Activated T-cell treated with anti-CD3 and anti-CD28 coated beads, Interleukin-2, amount 50 U/mL, for 48 hours (primary cell): Measurements from ENCODE around the gene HLCS.

Source experiments
- DNase-seq, 2 experiments: peaks; one replicate each; pipeline ENCODE4 v3.0.0-alpha.2; 2020

HLCS gene

GRCh38 chr21:36803816-36804439 lies 162.5 kb downstream of the HLCS start:
- DNase-seq, result no peak

- no peak for DNase-seq
These were observed 163.3 kb downstream of the HLCS start for GRCh38 chr21:36803051-36803645.

GRCh38 chr21:36800734-36801133 lies 165.7 kb downstream of the HLCS start:
- DNase-seq, result no peak

GRCh38 chr21:36799869-36800268 lies 166.6 kb downstream of the HLCS start:
- no peak for DNase-seq

GRCh38 chr21:36798491-36798890 lies 168.0 kb downstream of the HLCS start:
- no peak for DNase-seq

GRCh38 chr21:36796070-36796469 lies 170.4 kb downstream of the HLCS start:
- no peak for DNase-seq

DNA sequence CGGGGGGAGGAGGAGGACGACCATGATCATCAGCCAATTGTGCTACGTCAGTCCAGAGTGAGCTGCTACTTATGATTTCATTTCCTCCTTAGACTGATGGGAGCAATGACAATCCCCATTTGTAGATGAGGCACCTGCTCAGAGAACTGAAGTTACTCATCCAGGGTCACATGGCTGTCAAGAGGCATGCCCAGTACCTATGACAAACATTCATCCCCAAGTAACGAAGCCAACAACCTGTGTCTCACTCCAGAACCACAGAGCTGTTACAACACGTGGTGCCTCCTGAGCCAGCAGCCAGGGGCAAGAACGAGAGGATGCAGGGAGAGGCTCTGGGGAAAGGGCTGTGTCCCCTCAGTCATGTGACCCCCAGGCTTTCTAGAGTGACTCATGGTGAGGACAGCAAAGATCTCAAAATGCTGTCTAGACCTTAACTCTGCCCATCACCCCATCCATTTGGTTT lies 173.9 kb downstream of the HLCS start:
- DNase-seq, result peak in 1 of 2 experiments; percentile 26

DNA sequence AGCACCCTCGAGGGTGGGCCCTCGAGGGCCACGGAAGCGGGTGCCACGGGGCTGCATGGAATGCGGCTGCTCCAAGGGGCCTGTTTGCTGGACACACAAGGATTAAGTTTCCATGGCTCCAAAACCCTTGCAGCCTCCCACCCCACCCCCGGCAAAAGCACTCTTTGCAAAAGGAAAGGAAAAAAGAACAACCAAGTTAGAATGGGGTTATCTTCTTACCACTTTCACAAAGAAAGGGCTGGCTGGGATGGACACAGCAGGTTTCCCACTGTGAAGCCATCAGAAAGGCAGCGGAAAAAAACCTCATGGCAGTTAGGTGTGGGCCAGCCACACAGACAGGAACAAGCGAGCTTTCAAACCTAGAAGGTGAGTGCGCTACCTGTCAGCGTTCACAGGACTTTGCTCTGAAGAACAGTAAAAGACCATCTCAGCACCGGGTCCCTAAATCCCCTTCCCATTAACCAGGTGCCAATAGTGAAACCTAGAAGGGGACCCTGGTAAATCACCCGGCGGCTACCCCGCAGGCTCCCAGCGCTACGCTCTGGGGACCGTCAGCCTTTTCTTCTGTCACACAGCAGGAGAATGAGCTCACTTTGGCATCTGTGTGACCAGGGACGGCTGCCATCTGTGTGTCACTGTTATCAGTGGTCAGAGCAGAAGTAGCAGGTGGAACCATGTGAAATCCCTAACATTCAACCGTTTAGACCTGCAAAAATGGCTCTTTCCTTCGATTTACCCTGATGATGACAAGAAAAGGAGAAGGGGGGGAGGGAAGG lies 174.6 kb downstream of the HLCS start:
- no peak for DNase-seq

GRCh38 chr21:36791180-36791579 lies 175.3 kb downstream of the HLCS start:
- DNase-seq, result no peak

DNA sequence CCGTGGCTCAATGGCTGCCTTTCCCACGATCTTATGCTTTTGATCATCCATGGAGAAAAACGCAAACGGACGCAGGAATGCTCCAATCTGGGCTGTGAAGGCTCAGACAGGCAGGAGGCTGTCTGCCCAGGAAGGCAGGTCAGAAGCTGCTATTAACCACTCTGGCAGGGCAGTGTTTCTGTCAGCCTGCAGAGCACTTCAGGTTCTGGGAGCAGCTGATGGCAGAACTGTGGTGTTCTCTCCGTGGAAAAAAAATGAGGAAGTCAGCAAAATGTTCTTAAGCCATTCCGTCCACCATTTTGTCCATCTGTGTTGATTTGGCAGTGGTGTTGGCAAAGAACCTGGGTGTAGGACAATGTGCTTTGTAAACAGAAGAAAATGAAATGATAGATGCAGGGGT lies 175.9 kb downstream of the HLCS start:
- no peak for DNase-seq

GRCh38 chr21:36788120-36788638 lies 178.3 kb downstream of the HLCS start:
- no peak for DNase-seq

DNA sequence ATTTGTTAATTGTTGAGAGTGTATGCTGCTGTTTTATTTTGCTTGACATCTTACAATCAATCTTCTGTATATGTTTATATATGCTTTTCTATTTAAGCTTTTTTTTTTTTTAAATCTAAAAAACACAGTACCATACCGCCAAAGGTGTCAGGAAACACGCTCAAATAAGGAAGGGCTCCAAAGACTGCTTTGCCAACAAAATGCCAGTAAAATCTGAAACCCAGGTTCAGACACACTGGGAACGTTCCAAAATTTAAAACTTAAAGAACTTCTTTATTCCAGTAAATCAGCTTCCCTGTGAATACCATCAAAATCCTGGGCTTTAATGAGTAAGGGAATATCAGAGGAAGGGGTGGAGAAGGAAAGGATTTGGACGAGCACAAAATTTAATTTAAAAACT lies 180.3 kb downstream of the HLCS start:
- DNase-seq, result no peak

GRCh38 chr21:36785615-36786014 lies 180.9 kb downstream of the HLCS start:
- no peak for DNase-seq

DNA sequence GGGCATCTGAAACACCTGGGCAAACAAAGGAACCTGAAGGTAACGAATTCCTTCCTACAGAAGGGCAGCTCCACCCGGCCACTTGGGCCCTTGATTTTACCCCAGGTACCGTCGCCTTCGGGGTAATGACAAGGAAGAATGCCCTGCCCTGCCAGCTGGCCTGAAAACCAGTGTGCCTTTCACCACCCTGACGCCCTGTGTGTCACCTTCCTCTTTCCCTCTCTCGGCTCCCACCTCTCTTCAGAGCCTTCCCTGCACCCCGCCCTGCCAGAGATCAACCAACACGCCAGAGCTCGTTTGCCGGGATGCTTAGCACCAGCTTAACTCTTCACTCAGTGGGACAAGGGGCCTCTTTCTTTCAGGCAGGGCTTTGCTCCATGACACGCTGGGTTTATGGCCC lies 181.5 kb downstream of the HLCS start:
- DNase-seq, result no peak

GRCh38 chr21:36783612-36784374 lies 182.7 kb downstream of the HLCS start:
- DNase-seq, result no peak

GRCh38 chr21:36780861-36781260 lies 185.6 kb downstream of the HLCS start:
- no peak for DNase-seq

DNA sequence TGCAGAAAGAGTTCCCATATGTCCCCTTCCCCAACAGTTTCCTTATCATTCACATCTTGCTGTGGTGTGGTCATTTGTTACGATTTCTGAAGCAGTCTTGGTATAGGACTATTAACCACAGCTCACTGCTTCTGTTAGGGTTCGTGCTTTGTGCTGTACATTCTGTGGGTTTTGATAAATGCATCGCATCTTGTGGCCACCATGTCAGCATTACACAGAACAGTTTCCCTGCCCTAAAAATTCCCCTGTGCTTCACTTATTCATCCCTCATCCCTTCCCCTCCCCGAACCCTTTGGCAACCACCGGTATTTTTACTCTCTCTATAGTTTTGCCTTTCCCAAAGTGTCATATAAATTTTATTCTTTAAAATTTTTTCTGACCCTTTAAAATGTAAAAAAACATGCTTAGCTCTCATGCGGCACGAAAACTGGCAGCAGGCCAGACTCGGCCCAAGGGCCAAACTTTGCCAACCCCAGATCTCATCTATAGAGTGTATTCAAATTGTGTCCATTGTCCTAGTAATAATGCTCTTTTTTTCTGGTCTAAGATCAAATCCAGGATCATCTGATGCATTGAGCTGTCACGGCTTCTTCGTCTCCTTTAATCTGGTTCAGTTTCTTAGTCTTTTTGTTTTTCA lies 189.4 kb downstream of the HLCS start:
- no peak for DNase-seq

DNA sequence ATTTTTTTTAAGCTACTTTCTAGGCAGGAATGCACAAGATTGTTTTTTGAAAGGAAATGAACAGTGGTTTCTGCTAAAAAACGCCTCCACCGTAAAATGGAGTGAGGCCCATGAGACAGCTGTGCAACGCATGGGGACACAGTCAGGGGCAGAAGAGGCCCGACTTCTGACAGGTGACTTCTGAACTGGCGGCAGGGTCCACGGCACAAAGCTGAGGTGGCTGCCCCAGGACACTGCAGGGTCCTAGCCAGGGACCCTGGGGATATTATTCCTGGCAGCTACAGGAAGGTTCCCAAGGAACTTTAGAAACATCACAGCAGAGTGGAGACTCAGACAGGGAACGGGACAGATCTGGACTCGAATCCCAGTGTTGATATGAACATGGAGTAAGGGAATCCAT lies 192.5 kb downstream of the HLCS start:
- DNase-seq, result no peak

- DNase-seq, result no peak
These were observed 193.4 kb downstream of the HLCS start for GRCh38 chr21:36773117-36773516.

- no peak for DNase-seq
These were observed 197.2 kb downstream of the HLCS start for GRCh38 chr21:36769051-36769839.

DNA sequence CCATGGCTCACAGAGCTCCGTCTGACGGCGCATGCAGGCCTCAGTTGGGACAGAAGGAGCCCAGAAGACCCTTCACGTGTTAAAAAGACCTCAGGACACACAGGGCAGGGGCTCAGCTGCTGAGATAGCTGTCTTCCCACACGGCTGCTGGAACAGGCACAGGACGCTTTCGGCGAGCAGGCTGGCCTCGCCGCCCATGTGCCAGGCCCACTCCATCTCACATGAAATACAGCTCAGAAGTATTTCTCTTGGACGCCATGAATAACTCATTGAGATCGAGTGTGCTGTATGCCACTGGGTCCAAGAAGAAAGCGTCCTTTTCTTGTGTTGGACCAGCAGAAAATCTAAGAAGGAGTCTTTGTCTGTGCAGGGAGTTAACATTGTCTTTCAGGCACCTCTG lies 198.0 kb downstream of the HLCS start:
- no peak for DNase-seq

GRCh38 chr21:36767096-36767495 lies 199.4 kb downstream of the HLCS start:
- no peak for DNase-seq
